ENCODE measurements around the gene ZDHHC19.
"Not testable (repeated sequence)": the region's sequence is repeated elsewhere in the genome, so short reads cannot be mapped to it uniquely, and the experiment has no call there.

Gene ZDHHC19

GRCh38 chr3:196210673-196211556 lies at the start of gene ZDHHC19:
Gene ZDHHC19, minus strand, starts transcription at chr3:196211400. Its CDS starts 85 bp downstream, at chr3:196211315.
- H3K4me3 ChIP-seq (ENCODE audit: low read depth, low read length) = no peak within 1 kb of the TSS

GRCh38 chr3:196260784-196261183 lies 49.6 kb upstream of the ZDHHC19 start:
- H3K4me3 ChIP-seq (ENCODE audit: low read depth, low read length) = no peak overlapping the region

GRCh38 chr3:196255776-196256175 lies 44.6 kb upstream of the ZDHHC19 start:
- H3K4me3 ChIP-seq (ENCODE audit: low read depth, low read length) = no peak overlapping the region

GRCh38 chr3:196254376-196255283 lies 43.4 kb upstream of the ZDHHC19 start:
- no peak overlapping the region for H3K4me3 ChIP-seq (ENCODE audit: low read depth, low read length)

GRCh38 chr3:196251918-196252317 lies 40.7 kb upstream of the ZDHHC19 start:
- H3K4me3 ChIP-seq (ENCODE audit: low read depth, low read length) = no peak overlapping the region

- no peak overlapping the region for H3K4me3 ChIP-seq (ENCODE audit: low read depth, low read length)
Measured at GRCh38 chr3:196246612-196247308, 35.6 kb upstream of the ZDHHC19 start.

GRCh38 chr3:196244166-196244565 lies 33.0 kb upstream of the ZDHHC19 start:
- H3K4me3 ChIP-seq (ENCODE audit: low read depth, low read length) = not testable (repeated sequence)

- no peak overlapping the region for H3K4me3 ChIP-seq (ENCODE audit: low read depth, low read length)
Measured at GRCh38 chr3:196241704-196242103, 30.5 kb upstream of the ZDHHC19 start.

GRCh38 chr3:196240424-196240823 lies 29.2 kb upstream of the ZDHHC19 start:
- H3K4me3 ChIP-seq (ENCODE audit: low read depth, low read length) = no peak overlapping the region

- H3K4me3 ChIP-seq (ENCODE audit: low read depth, low read length) = no peak overlapping the region
Measured at GRCh38 chr3:196238612-196239560, 27.7 kb upstream of the ZDHHC19 start.

GRCh38 chr3:196237203-196237602 lies 26.0 kb upstream of the ZDHHC19 start:
- no peak overlapping the region for H3K4me3 ChIP-seq (ENCODE audit: low read depth, low read length)

GRCh38 chr3:196236223-196236622 lies 25.0 kb upstream of the ZDHHC19 start:
- H3K4me3 ChIP-seq (ENCODE audit: low read depth, low read length) = no peak overlapping the region

GRCh38 chr3:196235452-196236122 lies 24.4 kb upstream of the ZDHHC19 start:
- H3K4me3 ChIP-seq (ENCODE audit: low read depth, low read length) = no peak overlapping the region

GRCh38 chr3:196232882-196233251 lies 21.7 kb upstream of the ZDHHC19 start:
- no peak overlapping the region for H3K4me3 ChIP-seq (ENCODE audit: low read depth, low read length)

GRCh38 chr3:196232154-196232881 lies 21.1 kb upstream of the ZDHHC19 start:
- no peak overlapping the region for H3K4me3 ChIP-seq (ENCODE audit: low read depth, low read length)

GRCh38 chr3:196227629-196228493 lies 16.7 kb upstream of the ZDHHC19 start:
- H3K4me3 ChIP-seq (ENCODE audit: low read depth, low read length) = no peak overlapping the region

- no peak overlapping the region for H3K4me3 ChIP-seq (ENCODE audit: low read depth, low read length)
Measured at GRCh38 chr3:196227121-196227561, 15.9 kb upstream of the ZDHHC19 start.

Measured in iPS-11a (cell line).